ENCODE measurements around the gene CTNNA3.

DNA sequence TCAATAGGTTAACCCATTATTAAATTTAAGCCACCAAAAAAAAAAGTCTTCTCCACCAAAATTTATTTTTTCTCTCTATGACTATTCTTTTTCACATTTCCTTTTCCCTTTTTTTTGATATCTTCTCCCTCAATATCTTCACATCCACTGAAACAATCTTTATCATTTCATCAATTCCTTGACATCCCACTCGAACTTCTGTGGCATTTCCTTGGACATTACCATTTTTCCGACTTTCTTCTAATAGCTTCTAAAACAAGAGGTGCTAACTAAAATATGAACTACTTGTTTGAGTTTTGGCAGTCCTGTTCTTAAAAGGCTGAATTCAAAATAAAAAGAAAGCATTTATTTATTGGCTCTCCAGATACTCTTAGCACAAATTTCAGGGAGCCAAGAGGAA lies 684 bp upstream of the CTNNA3 start:
- TF ChIP-seq, protein P1, sequence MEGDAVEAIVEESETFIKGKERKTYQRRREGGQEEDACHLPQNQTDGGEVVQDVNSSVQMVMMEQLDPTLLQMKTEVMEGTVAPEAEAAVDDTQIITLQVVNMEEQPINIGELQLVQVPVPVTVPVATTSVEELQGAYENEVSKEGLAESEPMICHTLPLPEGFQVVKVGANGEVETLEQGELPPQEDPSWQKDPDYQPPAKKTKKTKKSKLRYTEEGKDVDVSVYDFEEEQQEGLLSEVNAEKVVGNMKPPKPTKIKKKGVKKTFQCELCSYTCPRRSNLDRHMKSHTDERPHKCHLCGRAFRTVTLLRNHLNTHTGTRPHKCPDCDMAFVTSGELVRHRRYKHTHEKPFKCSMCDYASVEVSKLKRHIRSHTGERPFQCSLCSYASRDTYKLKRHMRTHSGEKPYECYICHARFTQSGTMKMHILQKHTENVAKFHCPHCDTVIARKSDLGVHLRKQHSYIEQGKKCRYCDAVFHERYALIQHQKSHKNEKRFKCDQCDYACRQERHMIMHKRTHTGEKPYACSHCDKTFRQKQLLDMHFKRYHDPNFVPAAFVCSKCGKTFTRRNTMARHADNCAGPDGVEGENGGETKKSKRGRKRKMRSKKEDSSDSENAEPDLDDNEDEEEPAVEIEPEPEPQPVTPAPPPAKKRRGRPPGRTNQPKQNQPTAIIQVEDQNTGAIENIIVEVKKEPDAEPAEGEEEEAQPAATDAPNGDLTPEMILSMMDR (IDR thresholded peaks at IDR 0.05) = no peak
- TF ChIP-seq POLR2A (IDR thresholded peaks at IDR 0.05) = no peak

All from right lobe of liver (tissue), 4 donors.